Muscle layer of colon (tissue), 2 donors: Measurements from ENCODE around the gene MRPS15.
"Not testable (repeated sequence)": the region's sequence is repeated elsewhere in the genome, so short reads cannot be mapped to it uniquely, and the experiment has no call there.

Experiments used
- H3K27ac ChIP-seq: one replicate; pipeline ENCODE4 v1.7.0; 2013; ENCODE audit warnings: low read depth, mild to moderate bottlenecking, low read length, moderate library complexity
- H3K27me3 ChIP-seq, 2 donors: one replicate each; pipeline ENCODE4 v1.7.0; 2013; ENCODE audit warnings: low read length in 2 of 2, mild to moderate bottlenecking in 2 of 2; ENCODE audit not compliant: insufficient read depth in 2 of 2, control insufficient read depth in 1 of 2
- H3K36me3 ChIP-seq: one replicate; pipeline ENCODE4 v1.7.0; 2013; ENCODE audit warnings: mild to moderate bottlenecking, low read length; ENCODE audit not compliant: insufficient read depth
- H3K4me1 ChIP-seq: one replicate; pipeline ENCODE4 v1.7.0; 2013; ENCODE audit warnings: mild to moderate bottlenecking, low read length; ENCODE audit not compliant: insufficient read depth
- H3K4me3 ChIP-seq, 2 donors: one replicate each; pipeline ENCODE4 v1.7.0; 2013; ENCODE audit warnings: low read length in 2 of 2, low read depth in 1 of 2, mild to moderate bottlenecking in 1 of 2, moderate library complexity in 1 of 2
- H3K9ac ChIP-seq: one replicate; pipeline ENCODE4 v1.7.0; 2013; ENCODE audit warnings: low read length
- H3K9me3 ChIP-seq: one replicate; pipeline ENCODE4 v1.7.0; 2013; ENCODE audit warnings: mild to moderate bottlenecking, low read length
- donor health status: abdominal sarcoma.
- donor health status: Adenocarcinoma of cecum.

MRPS15 gene

DNA sequence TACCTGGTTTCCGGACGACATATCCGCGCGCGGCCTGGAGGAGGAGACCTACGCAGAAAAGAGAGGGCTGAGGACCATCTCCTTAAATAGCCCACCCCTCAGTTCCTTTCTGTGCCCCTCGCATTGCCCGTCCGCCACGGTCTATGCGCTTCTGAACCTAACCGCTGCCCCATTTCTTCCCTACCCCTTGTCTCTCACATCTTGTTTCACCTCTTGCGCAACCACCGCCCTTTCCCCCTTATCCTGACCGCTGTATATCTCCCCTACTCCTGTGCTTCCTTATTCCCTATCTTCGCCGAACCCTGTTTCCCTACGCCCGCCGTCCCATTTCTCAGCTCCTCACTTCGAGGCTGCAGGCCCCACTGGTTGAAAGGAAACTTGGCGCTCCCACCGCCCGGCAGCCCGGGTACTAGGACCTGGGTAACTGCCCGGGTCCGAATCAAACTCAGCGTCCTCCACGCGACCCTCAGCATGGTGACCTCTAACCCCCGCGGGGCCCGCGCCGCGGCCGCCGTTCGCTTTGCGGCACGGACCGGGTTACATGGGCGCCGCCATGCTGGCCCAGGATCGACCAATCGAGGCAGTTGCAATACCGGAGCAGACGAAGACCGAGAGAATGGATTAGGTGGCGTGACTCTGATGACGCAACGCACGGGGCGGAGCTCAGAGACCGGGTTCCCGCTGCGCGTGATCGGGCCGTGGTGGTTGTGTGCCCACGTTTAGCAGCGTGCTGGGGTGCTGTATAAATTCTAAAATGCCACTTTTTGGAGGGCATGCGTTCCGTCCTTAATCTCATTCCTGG lies at the start of gene MRPS15:
MRPS15 (minus strand) TSS at position 582 of the 802 bp plus-strand sequence; CDS start at position 473, 109 bp downstream.
- Histone ChIP-seq H3K27me3 (no peaks in the 10 kb centered on the region), H3K4me3 (peak within 1 kb of the TSS; percentile 93 to 98), H3K36me3 (peaks cover 30% of the 10 kb centered on the region), H3K9me3 (no peaks in the 10 kb centered on the region), H3K9ac (peak within 1 kb of the TSS; percentile 92), H3K4me1 (peaks cover 16% of the 10 kb centered on the region), H3K27ac (peak within 1 kb of the TSS; percentile 95)

DNA sequence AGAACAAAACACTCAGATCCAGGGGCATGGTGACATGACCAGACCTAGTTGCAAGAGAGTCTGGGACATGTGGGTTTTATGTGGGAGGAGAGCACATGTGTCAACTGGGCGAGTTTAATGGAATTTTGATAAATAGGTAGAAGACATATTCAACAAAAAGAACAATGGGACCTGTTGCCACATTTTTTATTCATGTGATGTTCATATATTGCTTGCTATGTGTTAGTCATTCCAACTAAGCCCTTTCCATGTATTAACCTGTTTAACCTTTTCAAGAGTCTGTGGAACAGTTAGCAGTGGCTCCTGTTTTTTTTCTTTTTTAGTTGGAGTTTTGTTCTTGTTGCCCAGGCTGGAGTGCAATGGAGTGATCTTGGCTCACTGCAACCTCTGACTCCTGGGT lies 48.7 kb upstream of the MRPS15 start:
- H3K9ac ChIP-seq = no peak overlapping the region
- no peak overlapping the region for H3K27ac ChIP-seq
- H3K27me3 ChIP-seq = peaks cover 0 to 4% of the 10 kb centered on the region in 2 donors
- no peak overlapping the region for H3K4me3 ChIP-seq
- no peaks in the 10 kb centered on the region for H3K4me1 ChIP-seq
- no peaks in the 10 kb centered on the region for H3K9me3 ChIP-seq
- H3K36me3 ChIP-seq = no peaks in the 10 kb centered on the region

DNA sequence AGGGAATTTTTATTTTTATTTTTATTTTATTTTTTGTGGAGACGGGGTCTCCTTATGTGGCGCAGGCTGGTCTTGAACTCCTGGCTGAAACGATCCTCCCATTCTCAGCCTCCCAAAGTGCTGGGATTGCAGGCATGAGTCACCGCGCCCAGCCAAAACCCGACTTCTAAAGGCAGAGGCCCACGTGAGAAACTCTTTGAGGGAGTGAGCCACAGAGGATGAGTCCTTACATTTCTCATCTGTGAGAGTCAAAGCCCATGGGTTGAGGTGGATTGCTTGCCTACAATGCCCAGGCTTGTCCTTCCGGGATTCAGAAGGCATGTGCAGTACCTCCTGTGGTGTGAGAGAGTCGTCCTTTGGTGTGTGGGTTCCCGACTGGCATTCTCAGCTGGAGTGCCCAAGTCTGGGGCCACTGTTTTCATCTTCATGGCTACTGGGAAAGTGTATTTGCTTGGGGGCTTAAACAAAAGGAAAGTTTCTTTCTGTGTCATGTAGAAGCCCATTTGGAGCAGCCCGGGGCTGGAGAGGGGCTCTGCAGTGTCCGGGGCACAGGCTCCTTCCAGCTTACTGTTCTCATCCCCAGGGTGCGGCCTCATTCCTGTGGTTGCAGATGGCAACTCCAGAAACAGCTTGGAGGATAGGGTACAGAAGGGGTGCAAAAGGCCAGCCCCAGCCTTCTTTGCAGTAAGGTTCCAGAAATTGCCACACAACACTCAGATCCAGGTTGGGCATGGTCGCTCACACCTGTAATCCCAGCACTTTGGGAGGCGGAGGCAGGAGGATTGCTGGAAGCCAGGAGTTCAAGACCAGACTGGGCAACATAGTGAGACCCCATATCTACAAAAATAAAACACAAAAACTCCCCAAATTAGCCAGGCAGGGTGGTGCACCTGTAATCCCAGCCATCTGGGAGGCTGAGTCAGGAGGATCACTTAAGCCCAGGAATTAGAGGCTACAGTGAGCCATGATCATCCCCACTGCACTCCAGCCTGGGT lies 47.9 kb upstream of the MRPS15 start:
- H3K27ac ChIP-seq = no peak overlapping the region
- no peaks in the 10 kb centered on the region for H3K36me3 ChIP-seq
- H3K9me3 ChIP-seq = no peaks in the 10 kb centered on the region
- H3K27me3 ChIP-seq = peaks cover 0 to 4% of the 10 kb centered on the region in 2 donors
- H3K4me3 ChIP-seq = no peak overlapping the region
- H3K4me1 ChIP-seq = no peaks in the 10 kb centered on the region
- H3K9ac ChIP-seq = no peak overlapping the region

DNA sequence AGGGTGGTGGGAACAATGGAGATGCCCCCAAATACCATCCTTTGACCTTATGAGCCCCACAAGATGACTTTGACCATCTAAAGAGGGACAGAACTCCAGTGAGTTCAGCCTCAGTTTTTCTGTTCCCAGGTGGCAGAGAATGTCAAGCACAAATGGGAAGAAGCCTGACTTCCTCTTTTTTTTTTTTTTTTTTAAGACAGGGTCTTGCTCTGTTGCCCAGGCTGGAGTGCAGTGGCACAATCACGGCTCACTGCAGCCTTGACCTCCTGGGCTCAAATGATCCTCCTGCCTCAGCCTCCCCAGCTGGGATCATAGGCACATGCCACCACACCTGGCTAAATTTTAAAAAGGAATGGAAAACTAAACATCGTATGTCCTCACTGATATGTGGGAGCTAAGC lies 47.0 kb upstream of the MRPS15 start:
- not testable (repeated sequence) for H3K27ac ChIP-seq, H3K4me1 ChIP-seq, H3K27me3 ChIP-seq, H3K36me3 ChIP-seq, H3K4me3 ChIP-seq, H3K9me3 ChIP-seq, H3K9ac ChIP-seq

DNA sequence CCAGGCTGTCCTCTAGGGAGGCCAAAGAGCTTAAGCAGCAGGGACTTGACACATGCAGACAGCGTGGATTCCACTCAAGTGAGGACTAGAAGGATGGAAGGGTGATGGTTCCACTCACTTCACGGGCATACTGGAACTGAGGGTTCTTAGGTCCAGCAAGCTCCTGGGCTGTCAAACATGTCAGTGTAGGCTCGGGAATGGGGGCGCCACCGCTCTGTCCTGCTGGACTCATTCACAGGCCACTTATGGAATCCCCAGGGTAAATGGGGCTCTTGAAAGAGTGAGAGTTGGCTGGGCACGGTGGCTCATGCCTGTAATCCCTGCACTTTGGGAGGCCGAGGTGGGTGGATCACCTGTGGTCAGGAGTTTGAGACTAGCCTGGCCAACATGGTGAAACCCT lies 46.2 kb upstream of the MRPS15 start:
- Histone ChIP-seq H3K4me1 (no peaks in the 10 kb centered on the region), H3K36me3 (no peaks in the 10 kb centered on the region), H3K27me3 (peaks cover 0 to 4% of the 10 kb centered on the region in 2 donors), H3K4me3 (no peak overlapping the region), H3K9me3 (no peaks in the 10 kb centered on the region), H3K27ac (no peak overlapping the region), H3K9ac (no peak overlapping the region)

DNA sequence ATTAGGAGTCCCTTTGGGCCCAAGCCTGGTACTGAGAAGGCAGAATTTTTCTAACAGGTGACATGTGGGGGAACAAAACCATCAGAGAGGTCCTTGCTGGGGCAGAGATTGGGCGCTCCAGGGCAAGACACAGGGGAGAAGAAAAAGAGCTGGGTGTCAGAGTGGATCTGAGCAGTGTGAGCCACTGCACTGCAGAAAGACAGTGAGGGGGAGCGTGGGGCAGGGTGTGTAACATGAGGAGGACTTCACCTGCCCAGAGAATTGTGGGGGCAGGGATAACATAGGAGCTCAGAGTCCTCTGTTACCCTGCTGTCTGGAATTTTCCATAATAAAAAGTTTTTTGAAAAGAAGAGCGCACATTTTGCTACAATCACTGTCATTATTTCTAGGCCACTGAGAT lies 44.1 kb upstream of the MRPS15 start:
- H3K36me3 ChIP-seq = no peaks in the 10 kb centered on the region

DNA sequence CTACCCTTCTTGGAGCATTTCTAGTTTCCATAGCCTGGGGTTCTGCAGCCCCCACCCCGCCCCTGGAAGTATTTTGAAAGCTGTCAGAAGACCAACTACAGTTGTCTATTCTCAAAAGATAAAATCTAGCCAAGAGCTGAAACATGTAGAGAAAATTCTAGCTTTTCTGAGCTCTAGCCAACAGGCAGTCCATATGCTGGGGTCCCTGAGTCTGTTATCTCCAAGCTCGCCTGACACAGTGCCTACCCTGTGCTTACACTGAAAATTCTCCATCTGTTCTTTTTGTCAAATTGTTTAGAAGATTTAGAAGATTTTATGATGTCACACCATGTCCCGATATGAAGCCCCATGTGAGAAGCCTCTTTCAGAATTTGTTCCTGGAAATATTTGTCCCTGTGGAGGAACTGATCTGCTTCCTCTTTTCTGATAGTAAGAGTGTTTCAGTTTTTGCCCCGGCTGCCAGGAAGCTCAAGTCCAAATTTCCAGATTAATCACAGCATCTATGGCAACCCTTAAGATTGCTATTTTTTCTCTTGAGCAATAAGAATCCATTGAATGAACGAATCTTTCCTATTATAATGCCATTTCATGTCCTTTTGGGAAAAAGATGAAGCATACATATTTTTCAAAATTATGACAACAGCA lies 42.2 kb upstream of the MRPS15 start:
- no peaks in the 10 kb centered on the region for H3K36me3 ChIP-seq
- peaks cover 0 to 4% of the 10 kb centered on the region in 2 donors for H3K27me3 ChIP-seq
- H3K9me3 ChIP-seq = no peaks in the 10 kb centered on the region
- H3K27ac ChIP-seq = no peak overlapping the region
- H3K4me3 ChIP-seq = no peak overlapping the region
- H3K4me1 ChIP-seq = no peaks in the 10 kb centered on the region
- H3K9ac ChIP-seq = no peak overlapping the region

More for the DNA sequence above, 44.1 kb upstream of the MRPS15 start:
- no peak overlapping the region for H3K9ac ChIP-seq
- no peaks in the 10 kb centered on the region for H3K4me1 ChIP-seq
- no peak overlapping the region for H3K27ac ChIP-seq
- no peak overlapping the region for H3K4me3 ChIP-seq
- no peaks in the 10 kb centered on the region for H3K9me3 ChIP-seq
- peaks cover 0 to 4% of the 10 kb centered on the region in 2 donors for H3K27me3 ChIP-seq

DNA sequence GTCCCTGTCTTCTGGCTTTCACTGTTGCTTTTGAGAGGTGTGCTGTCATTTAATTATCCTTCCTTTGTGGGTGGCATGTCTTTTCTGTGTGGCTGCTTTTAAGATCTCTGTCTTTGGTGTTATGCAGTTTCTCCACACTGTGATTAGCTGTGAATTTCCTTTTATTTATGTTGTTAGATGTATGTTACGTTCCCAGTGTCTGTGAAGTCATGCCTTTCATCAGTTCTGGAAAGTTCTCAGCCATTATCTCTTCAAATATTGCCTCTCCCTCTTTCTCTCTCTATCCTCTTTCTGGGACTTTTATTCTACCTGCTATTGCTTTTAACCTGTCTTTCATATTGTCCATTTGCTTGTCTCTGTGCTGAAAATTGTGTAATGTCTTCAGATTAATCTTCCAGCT lies 39.5 kb upstream of the MRPS15 start:
- no peaks in the 10 kb centered on the region for H3K9me3 ChIP-seq
- H3K9ac ChIP-seq = no peak overlapping the region
- no peaks in the 10 kb centered on the region for H3K4me1 ChIP-seq
- no peaks in the 10 kb centered on the region for H3K36me3 ChIP-seq
- H3K27me3 ChIP-seq = no peaks in the 10 kb centered on the region
- H3K4me3 ChIP-seq = no peak overlapping the region
- no peak overlapping the region for H3K27ac ChIP-seq

DNA sequence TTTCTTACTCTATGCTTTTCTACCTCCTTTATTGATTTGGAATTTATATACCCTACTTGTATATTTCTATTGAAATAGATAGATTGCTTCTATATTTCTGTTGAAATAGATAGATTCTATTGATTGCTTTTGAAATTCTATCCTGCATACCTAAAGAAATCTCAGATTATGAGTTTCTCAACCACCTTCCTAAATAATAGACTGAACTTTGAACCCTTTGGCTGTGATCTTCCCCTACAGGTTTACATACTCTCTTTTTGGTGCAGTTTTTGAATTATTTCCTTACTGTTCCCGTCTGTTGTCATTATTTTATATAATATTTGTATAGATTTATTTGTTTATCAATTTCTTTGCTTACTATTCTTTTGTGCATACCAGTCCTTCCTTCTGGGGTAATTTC lies 39.0 kb upstream of the MRPS15 start:
- H3K27ac ChIP-seq = no peak overlapping the region
- no peaks in the 10 kb centered on the region for H3K4me1 ChIP-seq
- H3K9me3 ChIP-seq = no peaks in the 10 kb centered on the region
- H3K9ac ChIP-seq = no peak overlapping the region
- H3K4me3 ChIP-seq = no peak overlapping the region
- H3K27me3 ChIP-seq = no peaks in the 10 kb centered on the region
- no peaks in the 10 kb centered on the region for H3K36me3 ChIP-seq

DNA sequence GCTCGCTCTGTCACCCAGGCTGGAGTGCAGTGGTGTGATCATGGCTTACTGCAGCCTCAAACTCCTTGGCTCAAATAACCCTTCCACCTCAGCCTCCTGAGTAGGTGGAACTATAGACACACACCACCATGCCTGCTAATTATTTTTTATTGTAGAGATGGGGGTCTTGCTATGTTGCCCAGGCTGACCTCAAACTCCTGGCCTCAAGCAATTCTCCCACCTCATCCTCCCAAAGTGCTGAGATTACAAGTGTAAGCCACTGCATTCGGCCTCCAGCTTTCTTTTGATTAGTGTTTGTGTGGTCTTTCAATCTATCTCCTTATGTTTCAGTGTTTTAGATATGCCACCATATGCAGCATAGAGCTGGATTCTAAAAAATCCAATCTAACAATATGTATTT lies 38.4 kb upstream of the MRPS15 start:
- no peaks in the 10 kb centered on the region for H3K36me3 ChIP-seq
- no peaks in the 10 kb centered on the region for H3K9me3 ChIP-seq
- H3K27ac ChIP-seq = no peak overlapping the region
- H3K4me1 ChIP-seq = no peaks in the 10 kb centered on the region
- H3K9ac ChIP-seq = no peak overlapping the region
- H3K27me3 ChIP-seq = no peaks in the 10 kb centered on the region
- H3K4me3 ChIP-seq = no peak overlapping the region

DNA sequence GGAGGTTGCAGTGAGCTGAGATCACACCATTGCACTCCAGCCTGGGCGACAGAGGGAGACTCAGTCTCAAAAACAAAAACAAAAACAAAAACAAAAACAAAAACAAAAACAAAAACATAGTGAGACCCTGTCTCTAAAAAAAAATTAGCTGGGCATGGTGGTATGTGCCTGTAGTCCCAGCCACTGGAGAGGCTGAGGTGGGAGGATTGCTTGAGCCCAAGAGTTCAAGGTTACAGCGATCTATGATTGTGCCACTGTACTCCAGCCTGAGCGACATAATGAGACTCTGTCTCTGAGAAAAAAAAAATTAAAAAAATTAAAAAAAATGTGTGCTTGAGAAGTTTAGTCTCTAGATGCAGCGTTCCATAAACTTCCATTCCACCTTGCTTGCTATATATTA lies 37.7 kb upstream of the MRPS15 start:
- not testable (repeated sequence) for H3K27ac ChIP-seq, H3K4me3 ChIP-seq, H3K4me1 ChIP-seq, H3K9ac ChIP-seq, H3K27me3 ChIP-seq, H3K36me3 ChIP-seq, H3K9me3 ChIP-seq
